Measurements from ENCODE around the gene TMEM204. TPM values are rescaled to one million over a fixed set of nuclear protein-coding genes. Genes with fewer than 3 reads are reported as not detected.

The TMEM204 gene
- total RNA-seq, 1 experiment from 2014 or later, result 1.2 TPM

- no peaks in the 10 kb centered on the region for H3K27me3 ChIP-seq
- H3K36me3 ChIP-seq, result no peaks in the 10 kb centered on the region
- H3K9me3 ChIP-seq (replicated peaks), result no peaks in the 10 kb centered on the region
- peaks cover 14% of the 10 kb centered on the region for H3K4me1 ChIP-seq
- no peak overlapping the region for H3K27ac ChIP-seq
- no peak for DNase-seq
- H3K4me3 ChIP-seq, result no peak overlapping the region
Measured at GRCh38 chr16:1546430-1546829, 13.0 kb downstream of the TMEM204 start.

- H3K27me3 ChIP-seq, result no peaks in the 10 kb centered on the region
- H3K9me3 ChIP-seq (replicated peaks), result no peaks in the 10 kb centered on the region
- no peak overlapping the region for H3K4me3 ChIP-seq
- no peak overlapping the region for H3K27ac ChIP-seq
- DNase-seq, result no peak
- no peaks in the 10 kb centered on the region for H3K4me1 ChIP-seq
- no peaks in the 10 kb centered on the region for H3K36me3 ChIP-seq
Measured at GRCh38 chr16:1548233-1548632, 14.8 kb downstream of the TMEM204 start.

- Histone ChIP-seq H3K4me3 (no peak overlapping the region), H3K27ac (no peak overlapping the region), H3K4me1 (no peaks in the 10 kb centered on the region), H3K36me3 (no peaks in the 10 kb centered on the region), H3K27me3 (no peaks in the 10 kb centered on the region), H3K9me3 (replicated peaks) (no peaks in the 10 kb centered on the region)
- no peak for DNase-seq
Measured at GRCh38 chr16:1548727-1549126, 15.3 kb downstream of the TMEM204 start.

GRCh38 chr16:1550069-1550468, 16.6 kb downstream of the TMEM204 start:
- no peaks in the 10 kb centered on the region for H3K4me1 ChIP-seq

GRCh38 chr16:1550696-1551095, 17.2 kb downstream of the TMEM204 start:
- no peak for DNase-seq
- H3K27ac ChIP-seq, result no peak overlapping the region
- no peaks in the 10 kb centered on the region for H3K9me3 ChIP-seq (replicated peaks)
- no peaks in the 10 kb centered on the region for H3K4me1 ChIP-seq
- H3K27me3 ChIP-seq, result no peaks in the 10 kb centered on the region
- no peak overlapping the region for H3K4me3 ChIP-seq
- H3K36me3 ChIP-seq, result no peaks in the 10 kb centered on the region

More at GRCh38 chr16:1550069-1550468, 16.6 kb downstream of the TMEM204 start:
- no peak overlapping the region for H3K4me3 ChIP-seq
- no peak overlapping the region for H3K27ac ChIP-seq
- H3K36me3 ChIP-seq, result no peaks in the 10 kb centered on the region
- H3K27me3 ChIP-seq, result no peaks in the 10 kb centered on the region
- H3K9me3 ChIP-seq (replicated peaks), result no peaks in the 10 kb centered on the region
- DNase-seq, result no peak

- no peak overlapping the region for H3K27ac ChIP-seq
- H3K9me3 ChIP-seq (replicated peaks), result no peaks in the 10 kb centered on the region
- no peaks in the 10 kb centered on the region for H3K27me3 ChIP-seq
- H3K4me3 ChIP-seq, result no peak overlapping the region
- H3K36me3 ChIP-seq, result no peaks in the 10 kb centered on the region
- no peak for DNase-seq
- no peaks in the 10 kb centered on the region for H3K4me1 ChIP-seq
Measured at GRCh38 chr16:1551166-1551565, 17.7 kb downstream of the TMEM204 start.

- DNase-seq, result no peak
- Histone ChIP-seq H3K36me3 (no peaks in the 10 kb centered on the region), H3K27me3 (no peaks in the 10 kb centered on the region), H3K4me3 (no peak overlapping the region), H3K4me1 (no peaks in the 10 kb centered on the region), H3K9me3 (replicated peaks) (no peaks in the 10 kb centered on the region), H3K27ac (no peak overlapping the region)
Measured at GRCh38 chr16:1552129-1552528, 18.7 kb downstream of the TMEM204 start.

GRCh38 chr16:1553946-1554825, 20.7 kb downstream of the TMEM204 start:
- no peaks in the 10 kb centered on the region for H3K9me3 ChIP-seq (replicated peaks)
- H3K36me3 ChIP-seq, result no peaks in the 10 kb centered on the region
- H3K4me3 ChIP-seq, result no peak overlapping the region
- H3K4me1 ChIP-seq, result no peaks in the 10 kb centered on the region
- H3K27me3 ChIP-seq, result no peaks in the 10 kb centered on the region
- no peak for DNase-seq
- no peak overlapping the region for H3K27ac ChIP-seq

GRCh38 chr16:1554826-1555445, 21.5 kb downstream of the TMEM204 start:
- no peaks in the 10 kb centered on the region for H3K9me3 ChIP-seq (replicated peaks)
- DNase-seq, result no peak
- no peaks in the 10 kb centered on the region for H3K36me3 ChIP-seq
- no peaks in the 10 kb centered on the region for H3K4me1 ChIP-seq
- no peaks in the 10 kb centered on the region for H3K27me3 ChIP-seq
- no peak overlapping the region for H3K27ac ChIP-seq
- H3K4me3 ChIP-seq, result no peak overlapping the region

GRCh38 chr16:1556254-1556653, 22.8 kb downstream of the TMEM204 start:
- no peak for DNase-seq
- no peak overlapping the region for H3K27ac ChIP-seq
- H3K4me3 ChIP-seq, result no peak overlapping the region
- no peaks in the 10 kb centered on the region for H3K36me3 ChIP-seq
- H3K27me3 ChIP-seq, result no peaks in the 10 kb centered on the region
- no peaks in the 10 kb centered on the region for H3K4me1 ChIP-seq
- no peaks in the 10 kb centered on the region for H3K9me3 ChIP-seq (replicated peaks)

GRCh38 chr16:1557074-1557473, 23.6 kb downstream of the TMEM204 start:
- DNase-seq, result no peak
- H3K4me1 ChIP-seq, result no peaks in the 10 kb centered on the region
- no peaks in the 10 kb centered on the region for H3K9me3 ChIP-seq (replicated peaks)
- H3K27me3 ChIP-seq, result no peaks in the 10 kb centered on the region
- no peak overlapping the region for H3K4me3 ChIP-seq
- no peaks in the 10 kb centered on the region for H3K36me3 ChIP-seq
- H3K27ac ChIP-seq, result no peak overlapping the region

GRCh38 chr16:1557576-1557975, 24.1 kb downstream of the TMEM204 start:
- Histone ChIP-seq H3K36me3 (no peaks in the 10 kb centered on the region), H3K4me1 (no peaks in the 10 kb centered on the region), H3K9me3 (replicated peaks) (no peaks in the 10 kb centered on the region), H3K27me3 (no peaks in the 10 kb centered on the region), H3K27ac (no peak overlapping the region), H3K4me3 (no peak overlapping the region)
- no peak for DNase-seq

- H3K4me1 ChIP-seq, result no peaks in the 10 kb centered on the region
- no peaks in the 10 kb centered on the region for H3K27me3 ChIP-seq
- no peak overlapping the region for H3K4me3 ChIP-seq
- no peaks in the 10 kb centered on the region for H3K36me3 ChIP-seq
- DNase-seq, result no peak
- H3K27ac ChIP-seq, result no peak overlapping the region
- H3K9me3 ChIP-seq (replicated peaks), result no peaks in the 10 kb centered on the region
Measured at GRCh38 chr16:1559446-1559975, 26.0 kb downstream of the TMEM204 start.

- DNase-seq, result no peak
- Histone ChIP-seq H3K36me3 (no peaks in the 10 kb centered on the region), H3K27me3 (no peaks in the 10 kb centered on the region), H3K27ac (no peak overlapping the region), H3K4me3 (no peak overlapping the region), H3K9me3 (replicated peaks) (no peaks in the 10 kb centered on the region), H3K4me1 (no peaks in the 10 kb centered on the region)
Measured at GRCh38 chr16:1560153-1560552, 26.7 kb downstream of the TMEM204 start.

GRCh38 chr16:1560866-1561265, 27.4 kb downstream of the TMEM204 start:
- no peak overlapping the region for H3K27ac ChIP-seq
- no peaks in the 10 kb centered on the region for H3K27me3 ChIP-seq
- no peaks in the 10 kb centered on the region for H3K4me1 ChIP-seq
- H3K4me3 ChIP-seq, result no peak overlapping the region
- H3K36me3 ChIP-seq, result no peaks in the 10 kb centered on the region
- H3K9me3 ChIP-seq (replicated peaks), result no peaks in the 10 kb centered on the region
- no peak for DNase-seq

All from SJCRH30 (cell line).